RKO (cell line): ENCODE results near the gene SMG9.

ENCODE experiments used
- DNase-seq: peaks from one replicate; pipeline ENCODE4 v3.0.0-alpha.2; 2016; ENCODE audit warnings: low spot score

Gene SMG9

DNA sequence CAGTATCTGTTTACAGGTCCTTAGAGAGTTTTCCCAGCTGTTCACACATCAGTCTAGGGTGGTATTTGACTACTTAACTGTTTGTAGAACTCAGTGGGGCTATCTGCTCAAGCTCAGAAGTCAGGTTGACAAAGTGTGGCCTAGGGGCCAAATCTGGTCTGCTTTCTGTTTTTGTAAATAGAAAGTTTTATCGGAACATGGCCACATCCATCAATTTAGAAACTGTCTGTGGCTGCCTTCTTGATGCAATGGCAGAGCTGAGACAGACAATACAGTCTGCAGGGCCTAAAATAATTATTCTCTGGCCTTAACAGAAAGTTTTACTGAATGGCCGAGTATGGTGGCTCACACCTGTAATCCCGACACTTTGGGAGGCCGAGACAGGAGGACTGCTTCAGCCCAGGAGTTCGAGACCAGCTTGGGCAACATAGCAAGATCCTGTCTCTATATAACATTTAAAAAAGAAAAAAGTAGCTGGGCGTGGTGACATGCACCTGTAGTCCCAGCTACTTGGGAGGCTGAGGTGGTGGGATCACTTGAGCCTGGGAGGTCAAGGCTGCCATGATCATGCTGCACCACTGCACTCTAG is 2.4 kb downstream of the SMG9 start:
- no peak for DNase-seq

DNA sequence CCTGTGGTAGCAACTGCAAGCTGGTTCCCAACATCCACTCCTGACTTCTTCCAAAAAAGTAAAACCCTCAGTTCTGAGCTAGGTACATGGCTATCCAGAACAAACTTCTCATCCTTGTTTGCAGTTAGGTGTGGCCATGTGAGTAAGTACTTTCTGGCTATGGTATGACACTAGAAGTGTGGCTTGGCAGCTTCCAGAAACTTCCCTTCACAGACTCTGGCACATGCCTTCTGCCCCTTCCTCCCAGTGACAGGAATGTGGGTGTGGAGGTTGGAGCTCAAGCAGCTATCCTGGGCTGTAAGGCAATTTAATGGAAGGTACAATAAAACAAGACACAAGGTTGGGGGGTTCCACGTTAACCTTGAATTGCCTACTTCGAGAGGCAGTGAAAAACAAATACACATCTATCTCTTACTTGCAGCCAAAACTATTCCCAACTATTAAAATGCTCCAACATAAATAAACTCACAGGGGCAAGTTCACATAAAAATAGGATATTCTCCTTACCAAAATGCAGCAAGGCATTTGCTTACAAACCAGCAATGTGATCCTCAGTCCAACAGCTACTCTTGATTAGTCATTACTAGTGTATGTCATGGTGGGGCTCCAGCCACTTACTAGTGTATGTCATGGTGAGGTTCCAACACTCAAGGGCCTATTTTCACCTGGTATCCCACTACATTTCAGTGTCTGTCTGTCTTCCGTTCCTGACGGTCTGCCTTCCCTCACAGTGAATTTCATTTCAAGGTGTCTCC is 3.1 kb downstream of the SMG9 start:
- peak; percentile 57 for DNase-seq

DNA sequence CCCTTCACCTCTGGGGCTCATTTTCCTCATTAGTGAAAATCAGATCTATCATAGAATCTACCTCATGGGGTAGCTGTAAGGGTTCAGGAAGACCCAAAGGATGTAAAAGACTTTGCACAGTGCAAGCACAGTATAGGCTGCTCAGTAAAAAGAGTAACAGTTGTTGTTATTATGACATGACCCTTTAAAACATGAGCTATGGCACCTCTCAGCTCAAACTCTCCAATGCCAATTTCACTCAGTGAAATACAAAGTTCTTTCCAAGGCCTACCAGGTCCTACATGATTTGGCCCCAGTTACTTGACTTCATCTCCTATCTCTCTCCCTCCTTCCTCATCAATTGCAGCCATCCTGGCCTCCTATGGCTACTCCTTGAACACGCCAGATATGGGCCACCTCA is 4.9 kb downstream of the SMG9 start:
- DNase-seq = no peak

DNA sequence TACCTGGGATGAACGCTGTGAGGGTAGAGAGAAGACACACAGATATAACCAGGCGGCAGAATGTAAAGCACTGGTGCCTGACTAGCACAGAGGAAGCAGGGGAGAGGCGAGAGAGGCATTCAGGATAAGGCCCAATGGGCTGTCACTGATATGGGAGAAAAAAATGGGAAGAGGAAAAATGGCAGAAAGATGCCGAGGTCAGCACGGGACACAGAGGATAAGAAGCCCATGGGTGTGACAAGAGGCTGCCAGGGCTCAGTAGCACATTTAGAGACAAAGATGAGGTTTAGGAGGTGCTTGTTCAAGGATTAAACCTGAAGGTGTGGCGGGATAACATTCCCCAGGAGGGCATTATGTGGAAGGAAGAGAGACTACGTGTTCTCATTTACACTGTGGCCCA is 5.6 kb downstream of the SMG9 start:
- DNase-seq = no peak

DNA sequence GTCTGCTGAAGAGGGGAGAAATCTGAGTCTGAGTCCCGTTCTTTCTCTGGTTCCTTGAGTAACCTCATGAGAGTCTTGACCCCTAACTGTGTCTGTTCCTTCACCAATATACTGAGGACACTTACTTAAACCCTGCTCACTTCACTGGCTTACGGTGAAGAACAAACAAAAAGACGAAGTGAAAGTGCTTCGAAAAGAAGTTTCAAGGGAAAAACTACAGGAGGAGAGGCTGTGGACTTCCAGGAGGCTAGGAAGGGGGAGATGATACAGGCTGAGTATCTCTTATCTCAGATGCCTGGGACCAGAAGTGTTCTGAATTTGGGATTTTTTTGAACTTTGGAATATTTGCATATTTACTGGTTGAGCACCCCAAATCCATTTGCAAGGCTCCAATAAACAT is 6.1 kb downstream of the SMG9 start:
- no peak for DNase-seq

DNA sequence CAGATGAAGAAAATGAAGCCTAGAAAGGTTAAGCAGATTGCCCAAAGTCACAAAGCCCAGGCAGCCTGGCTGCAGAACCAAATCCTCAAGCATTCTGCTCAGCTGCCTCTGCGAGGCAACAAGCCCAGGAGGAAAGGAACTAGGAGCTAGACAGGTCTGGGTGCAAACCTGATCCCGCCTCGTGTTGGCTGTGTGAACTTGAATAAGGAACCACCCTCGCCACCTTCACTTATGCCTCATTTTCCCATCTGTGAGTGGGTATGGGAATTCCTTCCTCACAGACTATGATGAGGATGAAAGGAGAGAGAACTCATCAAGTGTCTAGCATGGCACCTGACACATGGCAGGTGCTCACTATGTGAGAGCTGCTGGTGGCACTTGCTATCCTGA is 6.6 kb downstream of the SMG9 start:
- DNase-seq = no peak

DNA sequence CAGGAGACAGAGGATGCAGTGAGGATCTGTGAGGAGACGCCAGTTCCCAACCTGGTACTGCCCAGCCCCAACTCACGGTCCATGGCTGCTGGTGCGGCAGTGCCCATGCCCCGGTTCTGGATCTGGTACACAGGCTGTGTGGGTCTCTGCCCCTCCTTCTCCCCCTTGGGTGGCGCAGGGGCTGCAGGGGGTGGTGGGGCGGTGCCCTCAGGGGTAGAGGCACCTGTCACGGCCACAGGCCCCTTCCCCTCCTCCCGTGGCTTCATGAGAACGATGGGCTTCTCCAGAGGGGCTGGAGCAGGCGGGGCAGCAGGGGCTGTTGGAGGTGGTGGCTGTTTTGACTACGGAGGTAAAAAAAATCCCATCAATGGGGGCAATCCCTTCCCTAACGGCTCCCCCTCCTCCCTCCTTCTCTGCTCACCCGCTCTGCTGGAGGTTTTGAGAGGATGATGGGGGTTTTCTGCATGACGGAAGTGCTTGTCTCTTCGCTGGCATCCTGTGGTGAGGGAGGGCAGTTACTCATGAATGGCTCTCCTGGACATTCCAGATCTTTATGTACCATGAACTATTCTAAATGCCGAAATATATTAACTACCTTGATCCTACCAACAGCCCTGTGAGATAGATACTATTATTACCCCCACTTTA is 7.1 kb downstream of the SMG9 start:
- no peak for DNase-seq

DNA sequence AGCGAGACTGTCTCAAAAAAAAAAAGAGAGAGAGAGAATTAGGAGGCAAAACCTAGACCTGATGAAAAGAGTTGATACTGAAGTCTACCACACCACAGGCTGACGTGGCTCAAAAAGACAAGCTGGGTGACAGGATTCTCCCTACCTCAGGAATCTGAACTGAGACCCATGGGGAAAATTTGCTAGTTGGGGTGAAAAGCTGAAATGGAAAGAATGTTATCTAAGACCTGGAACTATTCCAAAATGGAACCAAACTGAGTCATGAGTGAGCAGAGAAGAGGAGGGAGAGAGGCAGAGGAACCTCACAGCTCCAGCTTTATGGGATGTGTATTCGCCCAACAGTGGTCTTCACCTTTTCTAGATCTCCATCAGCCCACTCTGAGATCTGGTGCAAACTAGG is 11.7 kb downstream of the SMG9 start:
- DNase-seq = no peak

DNA sequence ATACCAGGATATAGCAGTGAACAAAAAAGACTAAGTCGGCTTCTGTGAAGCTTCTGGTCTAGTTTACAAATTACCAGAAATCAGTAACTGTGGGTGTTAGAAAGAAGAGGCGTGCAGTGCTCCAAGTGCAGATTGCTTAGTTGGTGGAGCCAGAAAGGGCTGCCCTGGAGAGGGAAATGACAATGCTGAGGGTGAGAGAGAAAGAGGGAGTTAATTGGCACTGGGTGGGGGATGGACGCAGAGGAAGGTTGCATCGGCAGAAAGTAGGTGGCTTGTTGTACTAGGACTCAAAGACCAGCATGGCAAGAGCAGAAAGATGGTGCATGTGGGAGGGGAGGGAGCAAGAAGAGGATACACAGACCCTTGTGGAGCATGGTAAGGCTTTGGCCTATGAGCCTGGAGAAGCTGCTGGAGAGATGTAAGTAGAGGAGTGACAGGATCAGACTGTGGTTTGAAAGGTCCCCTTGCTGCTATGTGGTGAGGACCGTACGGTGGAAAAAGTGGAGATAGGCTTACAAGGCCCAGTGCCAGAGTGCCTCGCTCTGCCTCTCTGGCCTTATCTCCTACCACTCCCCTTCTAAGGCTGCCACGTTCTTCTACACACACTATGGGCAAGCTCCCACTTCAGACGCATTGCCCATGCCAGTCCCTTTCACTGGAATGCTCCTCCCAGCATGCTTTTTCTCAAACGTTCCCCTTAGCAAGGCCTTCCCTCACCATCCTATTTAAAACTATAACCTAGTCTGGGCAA is 13.5 kb downstream of the SMG9 start:
- no peak for DNase-seq

DNA sequence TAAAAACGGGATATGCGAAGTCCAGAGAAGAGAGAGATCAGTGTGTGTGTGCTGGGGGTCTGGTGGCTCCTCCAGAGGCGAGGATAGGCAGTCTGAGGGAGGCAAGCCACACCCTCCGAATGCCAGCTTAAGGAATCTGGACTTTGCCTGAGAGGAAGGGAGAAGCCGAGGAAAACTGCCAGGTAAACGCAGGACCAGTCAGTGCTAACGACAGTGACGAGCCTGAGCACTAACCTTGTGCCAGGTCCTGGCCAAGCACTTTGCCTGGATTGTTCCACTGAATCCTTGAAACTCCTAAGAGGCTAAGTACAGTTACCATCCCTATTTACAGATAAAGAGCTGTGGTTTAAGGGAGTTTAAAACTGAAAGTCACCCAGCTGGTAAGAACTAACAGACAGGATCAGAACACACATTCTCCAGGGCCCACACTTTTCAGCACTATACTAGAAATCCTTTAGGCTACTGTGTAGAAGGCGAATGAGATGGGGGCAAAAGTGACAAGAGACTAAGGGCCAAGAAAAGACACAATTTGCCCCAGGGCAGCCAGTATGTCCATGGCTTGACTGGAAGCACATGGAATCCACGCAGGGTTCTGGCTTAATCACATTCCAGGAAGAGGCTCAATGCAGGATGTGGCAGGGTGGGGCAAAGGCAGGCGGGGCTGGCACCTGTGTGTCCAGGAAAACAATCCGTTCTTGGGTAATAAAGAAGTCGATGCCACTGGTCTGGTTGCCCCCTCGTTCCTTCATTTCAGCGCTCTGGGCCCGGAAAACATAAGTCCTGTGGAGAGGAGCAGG is 15.1 kb downstream of the SMG9 start:
- no peak for DNase-seq

DNA sequence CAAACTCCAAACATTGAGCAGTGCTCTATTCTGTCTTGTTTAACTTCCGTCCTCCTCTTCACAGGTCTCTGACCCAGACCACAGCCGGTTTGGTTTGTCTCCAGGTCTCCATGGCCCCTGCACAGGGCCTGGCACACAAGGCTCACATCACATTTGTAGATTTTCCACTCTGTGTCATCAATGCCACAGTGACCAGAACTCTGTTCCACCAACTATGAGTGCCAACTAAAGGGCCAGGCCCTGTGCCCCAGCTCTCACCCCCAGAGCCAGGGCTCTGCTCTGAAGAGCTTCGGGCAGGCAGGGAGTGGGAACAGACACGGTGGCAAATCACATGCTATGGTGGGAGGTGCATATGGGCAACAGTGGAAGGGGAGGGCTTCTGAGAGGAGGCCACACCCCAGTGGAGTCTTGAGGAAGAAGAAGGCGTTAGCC is 16.0 kb downstream of the SMG9 start:
- DNase-seq = no peak

DNA sequence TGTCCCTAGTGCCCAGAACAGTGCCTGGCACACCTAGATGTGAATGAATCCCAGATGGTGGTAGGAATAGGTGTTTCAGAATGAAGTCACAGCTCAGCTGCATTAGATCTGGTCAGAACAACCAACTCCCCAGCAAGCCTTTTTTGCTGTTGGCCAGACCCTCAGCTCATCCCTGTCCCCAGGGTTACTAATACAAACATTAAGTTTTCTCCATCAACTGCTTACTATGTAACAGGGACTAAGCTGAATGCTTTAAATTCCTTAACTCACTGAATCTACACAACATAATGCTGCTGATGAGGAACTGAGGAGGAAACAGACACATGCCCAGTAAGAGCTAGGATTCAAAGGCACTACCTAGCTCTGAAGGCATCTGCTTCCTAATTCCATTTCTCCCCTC is 18.8 kb downstream of the SMG9 start:
- DNase-seq = no peak

DNA sequence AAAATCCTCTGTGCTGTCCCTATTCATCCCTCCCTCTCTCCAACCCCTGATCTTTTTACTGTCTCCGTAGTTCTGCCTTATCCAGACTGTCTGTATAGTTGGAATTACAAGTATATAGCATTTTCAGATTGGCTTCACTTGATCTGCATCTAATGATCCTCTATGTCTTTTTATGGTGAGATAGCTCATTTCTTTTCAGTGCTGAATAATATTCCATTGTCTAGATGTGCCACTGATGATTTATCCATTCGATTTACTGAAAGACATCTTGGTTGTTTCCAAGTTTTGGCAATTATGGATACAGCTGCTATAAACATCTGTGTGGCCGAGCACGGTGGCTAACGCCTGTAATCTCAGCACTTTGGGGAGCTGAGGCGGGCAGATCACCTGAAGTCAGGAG is 19.7 kb downstream of the SMG9 start:
- no peak for DNase-seq

DNA sequence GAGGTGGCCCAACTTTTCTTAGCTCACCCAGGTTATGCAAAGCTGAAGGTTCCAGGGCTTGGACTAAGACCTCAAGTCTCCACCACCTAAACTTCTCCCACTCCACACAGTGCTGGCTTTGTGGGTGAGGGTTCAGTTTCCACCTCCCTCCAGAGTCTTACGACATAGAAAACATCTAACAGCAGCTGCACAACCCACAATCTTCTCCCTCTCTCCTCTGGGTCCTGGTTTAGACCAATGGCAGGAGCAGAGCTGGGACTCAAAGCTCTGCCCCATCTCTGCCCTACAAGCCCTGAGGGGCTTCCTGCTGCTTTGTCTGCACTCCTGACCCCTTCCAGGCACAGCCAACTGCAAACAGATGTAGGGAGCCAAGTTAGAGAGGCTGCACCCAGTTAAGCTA is 22.9 kb downstream of the SMG9 start:
- DNase-seq = no peak

DNA sequence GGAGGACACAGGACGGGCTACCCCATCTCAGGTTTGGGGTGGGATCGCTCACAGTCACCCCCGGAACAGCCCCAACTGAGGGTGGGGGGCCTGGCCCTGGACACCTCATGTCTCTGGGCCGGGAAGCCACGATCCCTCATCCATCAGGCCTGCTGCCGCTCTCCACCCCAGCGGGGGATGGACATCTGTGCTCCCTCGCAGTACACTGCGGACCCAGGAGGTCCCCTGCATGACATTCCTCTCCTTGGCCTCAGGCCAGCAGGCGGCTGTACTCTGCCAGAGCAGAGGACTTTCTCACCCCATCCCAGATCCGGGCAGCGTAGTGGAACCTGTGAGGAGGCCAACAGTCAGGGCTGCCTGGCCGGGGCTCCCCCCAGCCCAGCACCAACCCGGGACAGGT is 23.4 kb downstream of the SMG9 start:
- no peak for DNase-seq

DNA sequence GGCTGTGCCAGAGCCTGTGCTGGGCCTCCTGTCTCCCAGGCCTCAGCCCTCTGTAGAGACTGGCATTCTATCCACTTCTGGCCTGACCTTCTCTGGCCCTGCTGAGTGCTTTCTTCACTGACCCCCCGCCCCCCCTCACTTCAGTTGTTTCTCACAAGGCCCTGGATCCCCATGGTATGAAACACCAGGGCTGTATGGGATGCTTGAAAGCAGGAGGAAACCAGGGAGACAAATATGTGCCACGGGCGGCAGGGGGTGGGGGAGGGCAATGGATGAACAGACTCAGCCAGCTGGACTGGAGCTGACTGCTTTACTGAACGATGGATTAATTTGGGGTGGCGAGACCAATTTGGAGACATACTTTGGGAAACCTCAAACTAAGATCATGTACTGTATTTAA is 24.8 kb downstream of the SMG9 start:
- no peak for DNase-seq

DNA sequence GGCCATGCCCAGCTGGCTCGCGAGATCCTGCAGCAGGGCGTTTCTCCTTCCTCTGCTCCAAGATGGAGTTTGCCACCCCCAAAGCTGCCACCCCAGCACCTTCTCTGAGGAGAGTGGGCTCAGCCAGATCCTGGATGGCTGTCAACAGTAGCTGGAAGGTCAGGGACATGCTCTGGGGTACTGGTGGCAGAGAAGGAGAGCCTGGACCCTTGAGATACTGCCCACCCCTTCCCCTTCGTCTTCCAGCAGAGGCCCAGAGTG is 27.2 kb downstream of the SMG9 start:
- no peak for DNase-seq

DNA sequence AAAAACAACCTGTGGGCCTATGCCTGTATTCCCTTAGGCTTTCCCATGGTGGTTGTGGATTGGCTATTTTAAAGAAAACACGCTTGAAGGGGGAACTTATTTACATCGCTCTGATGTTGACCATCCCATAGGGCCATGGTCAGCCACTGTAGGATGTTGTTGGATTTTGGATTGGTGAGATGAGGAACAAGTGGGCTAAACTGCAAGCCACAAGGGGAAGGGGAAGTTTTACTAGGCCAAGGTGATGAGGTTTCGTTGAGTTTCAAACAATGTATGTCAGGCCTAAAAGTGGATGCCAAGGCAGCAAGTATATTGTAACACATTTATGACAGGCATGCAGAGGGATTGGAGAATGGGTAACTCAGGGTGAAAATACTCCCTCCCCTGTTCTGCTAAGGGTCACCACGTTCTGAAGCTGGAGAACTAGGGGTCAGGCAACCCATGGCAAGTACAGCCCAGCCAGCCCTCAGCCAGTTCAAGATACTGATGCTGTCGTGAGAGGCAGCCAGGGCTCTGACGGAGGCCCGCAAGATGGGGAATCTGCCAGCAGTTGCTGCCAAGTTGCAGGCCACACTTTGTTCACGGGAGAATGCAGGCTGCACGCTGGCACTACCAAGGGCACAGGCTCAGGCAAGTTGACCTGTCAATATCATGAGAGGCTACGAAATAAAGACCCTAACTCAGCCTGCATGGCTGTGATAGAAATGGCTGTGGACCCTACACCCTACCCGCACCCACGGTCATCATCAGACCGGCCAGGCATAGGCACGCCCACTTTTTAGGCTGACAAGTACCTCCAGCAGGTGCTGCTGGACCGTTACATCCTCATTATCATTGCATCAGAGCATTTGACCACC is 27.8 kb downstream of the SMG9 start:
- DNase-seq = no peak

DNA sequence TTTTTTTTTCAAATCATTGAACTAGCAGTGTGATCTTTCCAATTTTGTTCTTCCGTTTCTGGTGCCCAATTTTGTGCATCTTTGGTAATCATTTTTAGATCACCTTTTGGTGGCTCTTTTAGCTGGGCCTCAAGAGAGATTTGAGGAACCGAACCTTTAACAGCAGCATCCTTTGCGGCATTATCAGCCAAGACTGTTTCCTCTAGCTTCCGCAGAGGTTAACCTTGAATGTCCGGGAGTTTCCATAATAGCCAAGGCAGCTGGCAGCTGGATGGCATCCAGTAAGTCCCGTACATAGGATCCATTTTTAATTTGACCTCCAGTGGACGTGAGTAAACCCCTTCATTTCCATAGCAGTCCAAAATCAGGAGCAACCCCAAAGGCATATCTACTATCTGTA is 29.3 kb downstream of the SMG9 start:
- DNase-seq = no peak

DNA sequence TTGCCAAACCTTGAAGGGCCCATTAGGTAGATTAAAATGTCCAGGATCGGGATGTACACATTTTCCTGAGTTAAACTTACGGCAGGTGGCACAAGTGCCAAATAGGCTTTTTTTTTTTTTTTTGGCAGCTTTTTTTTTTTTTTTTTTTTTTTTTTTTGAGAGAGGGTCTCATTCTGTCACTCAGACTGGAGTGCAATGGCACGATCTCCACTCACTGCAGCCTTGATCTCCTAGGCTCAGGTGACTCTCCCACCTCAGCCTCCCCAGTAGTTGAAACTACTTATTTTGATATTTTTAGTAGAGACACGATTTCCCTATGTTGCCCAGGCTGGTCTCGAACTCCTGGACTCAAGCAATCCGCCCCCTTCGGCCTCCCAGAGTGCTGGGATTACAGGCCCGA is 29.9 kb downstream of the SMG9 start:
- DNase-seq = no peak

DNA sequence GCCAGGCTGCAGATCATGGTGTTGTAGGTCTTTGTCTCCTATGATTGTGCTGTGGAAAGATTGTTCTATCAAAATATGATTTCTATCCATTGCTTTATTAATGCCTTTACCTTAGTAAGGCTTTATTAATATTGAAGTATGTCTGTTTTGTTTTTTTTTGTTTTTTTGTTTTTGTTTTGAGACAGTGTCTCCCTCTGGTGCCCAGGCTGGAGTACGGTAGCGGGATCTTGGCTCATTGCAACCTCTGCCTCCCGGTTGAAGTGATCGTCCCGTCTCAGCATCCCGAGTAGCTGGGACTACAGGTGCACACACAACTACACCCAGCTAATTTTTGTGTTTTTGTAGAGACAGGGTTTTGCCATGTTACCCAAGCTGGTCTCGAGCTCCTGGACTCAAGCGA is 31.2 kb downstream of the SMG9 start:
- DNase-seq = no peak
